IMR-90 (cell line): ENCODE measurements around the gene SUSD6. TPM values are rescaled to one million over a fixed set of nuclear protein-coding genes. Genes with fewer than 3 reads are reported as not detected.

Experiments
- ATAC-seq: fragments of 200-7000 bp; cut with Tn5 transposase; 2 replicates; pipeline ENCODE4 v1.9.1; 2020; ENCODE audit warnings: low read depth, mild to moderate bottlenecking, moderate library complexity
- BruUV-seq: library from RNA; stranded (reverse); fragments of 400-500 nt; replicated peaks from 2 replicates; lab custom pipeline; 2021; lab: Mats Ljungman, UMichigan
- CTCF ChIA-PET: fragments of 300-600 bp; formaldehyde crosslinking; extraction: SDS; loops from one replicate; lab custom pipeline; 2021; ENCODE audit warnings: antibody characterized with exemption; lab: Yijun Ruan, JAX
- POLR2A ChIA-PET: fragments of 300-600 bp; sonication (Branson Sonifier 250); formaldehyde crosslinking; loops from one replicate; lab custom pipeline; 2022; ENCODE audit warnings: antibody characterized with exemption; ENCODE audit not compliant: unreplicated experiment; lab: Charles Lee
- DNase-seq: peaks from one replicate; pipeline ENCODE4 v3.0.0; 2013
- H2AFZ ChIP-seq: replicated peaks from 2 replicates; pipeline ENCODE3; 2013; ENCODE audit warnings: low read length, mild to moderate bottlenecking; ENCODE audit not compliant: poor library complexity
- H2AK5ac ChIP-seq: 2 replicates; pipeline ENCODE4 v1.6.1; 2013; ENCODE audit warnings: low read depth, low read length, inconsistent platforms
- H2AK9ac ChIP-seq: replicated peaks from 2 replicates; pipeline ENCODE3; 2013; ENCODE audit warnings: mild to moderate bottlenecking, low read depth, low read length, moderate library complexity; ENCODE audit not compliant: poor library complexity
- H2BK120ac ChIP-seq: 2 replicates; pipeline ENCODE4 v1.6.1; 2013; ENCODE audit warnings: low read depth, low read length, inconsistent platforms
- H2BK15ac ChIP-seq: 3 replicates; pipeline ENCODE4 v1.6.1; 2013; ENCODE audit warnings: low read depth, low read length, inconsistent platforms
- H2BK20ac ChIP-seq: 2 replicates; pipeline ENCODE4 v1.6.1; 2013; ENCODE audit warnings: low read depth, mild to moderate bottlenecking, inconsistent platforms, low read length, moderate library complexity
- H2BK5ac ChIP-seq: 2 replicates; pipeline ENCODE4 v1.6.1; 2013; ENCODE audit warnings: mild to moderate bottlenecking, low read depth, low read length, inconsistent platforms; ENCODE audit not compliant: poor library complexity, severe bottlenecking
- H3K14ac ChIP-seq: replicated peaks from 2 replicates; pipeline ENCODE4 v1.6.1; 2013; ENCODE audit warnings: low read depth, low read length, inconsistent platforms
- H3K18ac ChIP-seq: 2 replicates; pipeline ENCODE4 v1.6.1; 2013; ENCODE audit warnings: low read depth, low read length, control low read depth
- H3K23ac ChIP-seq: 2 replicates; pipeline ENCODE4 v1.6.1; 2013; ENCODE audit warnings: low read depth, low read length, inconsistent platforms
- H3K27ac ChIP-seq: 2 replicates; pipeline ENCODE4 v1.5.1; 2013; ENCODE audit warnings: mild to moderate bottlenecking, control low read depth, low read length; ENCODE audit not compliant: insufficient read depth
- H3K27me3 ChIP-seq: 2 replicates; pipeline ENCODE4 v1.6.1; 2013; ENCODE audit warnings: low read length; ENCODE audit not compliant: control insufficient read depth, insufficient read depth
- H3K36me3 ChIP-seq: 2 replicates; pipeline ENCODE4 v1.6.1; 2013; ENCODE audit warnings: low read length, mixed read lengths; ENCODE audit not compliant: control insufficient read depth, insufficient read depth
- H3K4ac ChIP-seq: 2 replicates; pipeline ENCODE4 v1.6.1; 2013; ENCODE audit warnings: low read depth, low read length, inconsistent platforms
- H3K4me1 ChIP-seq: 2 replicates; pipeline ENCODE4 v1.6.1; 2013; ENCODE audit warnings: low read length, mixed read lengths; ENCODE audit not compliant: control insufficient read depth, insufficient read depth
- H3K4me2 ChIP-seq: 2 replicates; pipeline ENCODE4 v1.6.1; 2013; ENCODE audit warnings: low read depth, mild to moderate bottlenecking, control low read depth, low read length, moderate library complexity
- H3K4me3 ChIP-seq: 2 replicates; pipeline ENCODE4 v1.5.1; 2013; ENCODE audit warnings: low read depth, mild to moderate bottlenecking, control low read depth, low read length, moderate library complexity; ENCODE audit not compliant: insufficient read depth
- H3K56ac ChIP-seq: 2 replicates; pipeline ENCODE4 v1.6.1; 2013; ENCODE audit warnings: low read length, inconsistent platforms; ENCODE audit not compliant: insufficient read depth; ENCODE audit errors: extremely low read depth
- H3K79me1 ChIP-seq, 2 experiments: 2 replicates each; pipeline ENCODE4 v1.6.1; 2013; ENCODE audit warnings: low read length in 2 of 2, inconsistent platforms in 1 of 2, low read depth in 1 of 2
- H3K9ac ChIP-seq: 2 replicates; pipeline ENCODE4 v1.6.1; 2013; ENCODE audit warnings: low read depth, low read length, control low read depth
- H3K9me1 ChIP-seq: 2 replicates; pipeline ENCODE4 v1.6.1; 2013; ENCODE audit warnings: low read length, inconsistent platforms; ENCODE audit not compliant: insufficient read depth
- H3K9me3 ChIP-seq: 2 replicates; pipeline ENCODE4 v1.6.1; 2013; ENCODE audit warnings: low read length; ENCODE audit not compliant: control insufficient read depth, insufficient read depth
- H4K20me1 ChIP-seq: 2 replicates; pipeline ENCODE4 v1.6.1; 2013; ENCODE audit warnings: low read length, inconsistent platforms; ENCODE audit not compliant: insufficient read depth
- H4K5ac ChIP-seq: 2 replicates; pipeline ENCODE4 v1.6.1; 2013; ENCODE audit warnings: mild to moderate bottlenecking, low read depth, low read length, control low read depth
- H4K8ac ChIP-seq, 2 experiments: 2 replicates each; pipeline ENCODE4 v1.6.1; 2013; ENCODE audit warnings: low read depth in 2 of 2, low read length in 2 of 2, control low read depth in 1 of 2, inconsistent platforms in 1 of 2
- H4K91ac ChIP-seq: 2 replicates; pipeline ENCODE4 v1.6.1; 2013; ENCODE audit warnings: low read depth, low read length, inconsistent platforms; ENCODE audit not compliant: insufficient read depth
- BHLHE40 ChIP-seq: fragments of 150-350 bp; IDR thresholded peaks from 2 replicates; pipeline ENCODE4 v1.6.1; 2016; ENCODE audit warnings: mild to moderate bottlenecking, low read depth, low read length
- CEBPB ChIP-seq: IDR thresholded peaks from 2 replicates; pipeline ENCODE4 v1.6.1; 2012; ENCODE audit warnings: low read depth, low read length, improper control_type of control experiment
- CTCF ChIP-seq: conservative IDR thresholded peaks from 2 replicates; pipeline ENCODE4 v1.5.1; 2012; ENCODE audit warnings: mild to moderate bottlenecking, low read depth, low read length, improper control_type of control experiment
- ELK1 ChIP-seq: fragments of 150-350 bp; IDR thresholded peaks from 2 replicates; pipeline ENCODE4 v1.6.1; 2016; ENCODE audit warnings: low read depth, mild to moderate bottlenecking, low read length, moderate library complexity, borderline replicate concordance
- FOS ChIP-seq: fragments of 150-350 bp; IDR thresholded peaks from 2 replicates; pipeline ENCODE4 v1.6.1; 2016; ENCODE audit warnings: low read depth, low read length
- MAZ ChIP-seq: IDR thresholded peaks from 2 replicates; pipeline ENCODE4 v1.6.1; 2012; ENCODE audit warnings: low read depth, mild to moderate bottlenecking, low read length, improper control_type of control experiment, moderate library complexity, borderline replicate concordance
- NFE2L2 ChIP-seq: fragments of 150-350 bp; IDR thresholded peaks from 2 replicates; pipeline ENCODE4 v1.6.1; 2016; ENCODE audit warnings: low read depth, mild to moderate bottlenecking, low read length
- POLR2A ChIP-seq: IDR thresholded peaks from 2 replicates; pipeline ENCODE4 v1.6.1; 2012; ENCODE audit warnings: mild to moderate bottlenecking, low read depth, low read length
- RFX5 ChIP-seq: IDR thresholded peaks from 2 replicates; pipeline ENCODE4 v1.8.0; 2012; ENCODE audit warnings: low read depth, mild to moderate bottlenecking, low read length, moderate library complexity
- SMC3 ChIP-seq: fragments of 150-350 bp; IDR thresholded peaks from 2 replicates; pipeline ENCODE4 v1.6.1; 2016; ENCODE audit warnings: low read depth, mild to moderate bottlenecking, antibody characterized with exemption, low read length, moderate library complexity
- WGBS, 2 experiments: methylation state at CpG; one replicate each; pipeline versions ENCODE4 v1.1.5 to v1.1.7; 2013; ENCODE audit warnings: missing lambda C conversion rate in 2 of 2; ENCODE audit not compliant: insufficient read length in 1 of 2; ENCODE audit errors: extremely low coverage in 2 of 2; 5-methylcytosine and 5-hydroxymethylcytosine counted together
- dilution Hi-C: fragments of 300-500 bp; cut with HindIII; formaldehyde crosslinking; loops from one replicate; pipeline ENCODE4 v1.14.3; 2018; ENCODE audit warnings: low sequenced_read_pairs; ENCODE audit not compliant: unreplicated experiment
- in situ Hi-C: fragments of 300-500 bp; cut with MboI; formaldehyde crosslinking; loops from 3 replicates; pipeline ENCODE4 v1.14.3; 2019; ENCODE audit warnings: low sequenced_read_pairs, inconsistent platforms, mixed read lengths
- intact Hi-C: fragments of 100-400 bp; cut with micrococcal nuclease; formaldehyde crosslinking; loops from 2 replicates; pipeline ENCODE4 v1.10.0; 2022
- polyA plus RNA-seq, 3 experiments: library from polyadenylated mRNA; depleted of rRNA; stranded (reverse); fragments of >200 nt; gene quantifications; 2 replicates each; pipeline ENCODE4 v1.2.3, GENCODE V29; 2012; ENCODE audit warnings: low replicate concordance in 1 of 3
- total RNA-seq: library from RNA; depleted of rRNA; stranded (reverse); fragments of >200 nt; gene quantifications from 2 replicates; pipeline ENCODE4 v1.2.3, GENCODE V29; 2012

The SUSD6 gene
- total and polyA plus RNA-seq, 2 of the 4 experiments (the other 2 are of a cell fraction), result 2.3 to 10.1 TPM

GRCh38 chr14:69651664-69652063, 40.3 kb downstream of the SUSD6 start:
- DNase-seq (peak; percentile 28), ATAC-seq (no peak)
- Histone ChIP-seq H3K23ac (peak overlapping the region; percentile 22; the same call in 1 of the 2 replicates), H4K5ac (no peak overlapping the region), H3K27ac (no peak overlapping the region), H3K18ac (no peak overlapping the region), H3K9me1 (peaks cover 47% of the 10 kb centered on the region), H3K4me2 (no peak overlapping the region), H3K36me3 (no peaks in the 10 kb centered on the region), H3K14ac (peak overlapping the region; percentile 24), H3K56ac (no peak overlapping the region), H2AK5ac (peak overlapping the region; percentile 7; the same call in 1 of the 2 replicates), H2BK20ac (no peak overlapping the region), H3K4ac (peak overlapping the region; percentile 70; the same call in 1 of the 2 replicates), H3K27me3 (no peaks in the 10 kb centered on the region), H3K4me1 (peaks cover 38% of the 10 kb centered on the region), H4K8ac (no peak overlapping the region), H3K4me3 (no peak overlapping the region), H3K79me1 (peaks cover 51 to 85% of the 10 kb centered on the region in 2 experiments), H2AK9ac (no peak overlapping the region), H2BK5ac (no peak overlapping the region), H2BK15ac (peak overlapping the region; percentile 49; the same call in 1 of the 3 replicates), H4K20me1 (peaks cover 60% of the 10 kb centered on the region), H4K91ac (no peak overlapping the region), H3K9ac (no peak overlapping the region), H2AFZ (no peak overlapping the region), H3K9me3 (no peaks in the 10 kb centered on the region), H2BK120ac (no peak overlapping the region)
- BruUV-seq, result no TSS peak
- intact Hi-C loops (no loop called here), dilution Hi-C loops (no loop called here), in situ Hi-C loops (no loop called here)
- CTCF ChIA-PET, result interaction anchor here (1.4 kb wide), 1 partner anchor 35 kb away, joined by 4 read pairs; no protein-coding TSS in a partner anchor
- no CpG with 5 or more reads among the region's 1 CpG for WGBS, 2 experiments
- POLR2A ChIA-PET, result no interaction called here
- TF ChIP-seq CTCF, result no peak
- TF ChIP-seq POLR2A, result no peak
- TF ChIP-seq SMC3, result no peak
- TF ChIP-seq MAZ, result no peak
- no peak for TF ChIP-seq NFE2L2
- no peak for TF ChIP-seq RFX5
- TF ChIP-seq ELK1, result no peak
- TF ChIP-seq BHLHE40, result no peak
- no peak for TF ChIP-seq CEBPB
- no peak for TF ChIP-seq FOS
